IgD-negative memory B cell (primary cell): ENCODE data around the gene PCOLCE2. TPM values are rescaled to one million over a fixed set of nuclear protein-coding genes. Genes with fewer than 3 reads are reported as not detected.
"Not testable (repeated sequence)": the region's sequence is repeated elsewhere in the genome, so short reads cannot be mapped to it uniquely, and the experiment has no call there.

ENCODE experiments used
- H3K27ac Mint-ChIP-seq, 3 donors: one replicate each; pipeline ENCODE4 v1.8.0; 2020 to 2022; ENCODE audit warnings: mild to moderate bottlenecking in 3 of 3, mixed read lengths in 3 of 3, moderate library complexity in 1 of 3
- H3K27me3 Mint-ChIP-seq: one replicate; pipeline ENCODE4 v1.8.0; 2021; ENCODE audit warnings: mixed read lengths
- H3K36me3 Mint-ChIP-seq: one replicate; pipeline ENCODE4 v1.8.0; 2020; ENCODE audit warnings: mild to moderate bottlenecking, mixed read lengths
- H3K4me1 Mint-ChIP-seq, 3 donors: one replicate each; pipeline ENCODE4 v1.8.0; 2020 to 2022; ENCODE audit warnings: mixed read lengths in 3 of 3, mild to moderate bottlenecking in 1 of 3
- H3K4me3 Mint-ChIP-seq, 4 donors: one replicate each; pipeline ENCODE4 v1.8.0; 2020 to 2022; ENCODE audit warnings: mild to moderate bottlenecking in 4 of 4, mixed read lengths in 4 of 4, moderate library complexity in 3 of 4
- H3K9me3 Mint-ChIP-seq, 3 donors: one replicate each; pipeline ENCODE4 v1.8.0; 2020 to 2021; ENCODE audit warnings: mixed read lengths in 3 of 3, mild to moderate bottlenecking in 1 of 3
- polyA plus RNA-seq: library from polyadenylated mRNA; unstranded; fragments of 300-500 nt; fragmentation: Illumina TruSeq; gene quantifications from one replicate; pipeline ENCODE4 v1.2.3, GENCODE V29; 2021

The PCOLCE2 gene
- polyA plus RNA-seq, 1 donor from 2014 or later: not detected

DNA sequence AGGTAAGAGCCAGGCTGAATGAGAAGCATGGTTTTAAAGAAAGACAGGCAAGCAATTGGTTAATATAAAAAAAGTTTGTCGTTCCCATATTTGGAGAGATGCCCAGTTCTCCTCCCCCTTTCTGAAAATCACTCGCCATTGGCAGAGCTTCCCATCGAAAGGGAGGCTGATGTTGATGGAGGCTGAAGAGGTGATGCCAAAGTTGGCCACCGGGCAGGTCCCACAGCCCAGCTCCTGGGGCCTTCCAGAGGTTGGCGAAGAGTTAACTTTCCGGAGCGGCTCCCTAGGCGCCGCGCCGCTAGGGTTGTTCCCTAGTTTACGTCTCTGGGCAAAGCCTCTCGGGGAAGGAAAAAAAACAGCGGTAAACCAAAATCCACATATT, 793 bp downstream of the PCOLCE2 start:
- Mint-ChIP-seq H3K27me3 (peaks cover 31% of the 10 kb centered on the region), H3K27ac (no peak overlapping the region), H3K9me3 (no peaks in the 10 kb centered on the region), H3K4me1 (peaks cover 4 to 9% (median 4%) of the 10 kb centered on the region in 3 donors), H3K4me3 (peak overlapping the region; percentile 20 to 82 (median 68)), H3K36me3 (no peaks in the 10 kb centered on the region)

GRCh38 chr3:142886940-142887339, 1.9 kb downstream of the PCOLCE2 start:
- no peak overlapping the region for H3K27ac Mint-ChIP-seq
- H3K4me3 Mint-ChIP-seq: no peak overlapping the region
- H3K27me3 Mint-ChIP-seq: peaks cover 31% of the 10 kb centered on the region
- no peaks in the 10 kb centered on the region for H3K9me3 Mint-ChIP-seq
- peaks cover 4 to 9% (median 4%) of the 10 kb centered on the region in 3 donors for H3K4me1 Mint-ChIP-seq
- H3K36me3 Mint-ChIP-seq: no peaks in the 10 kb centered on the region

- Mint-ChIP-seq H3K9me3 (peaks cover 0 to 1% (median 0%) of the 10 kb centered on the region in 3 donors), H3K27ac (no peak overlapping the region), H3K27me3 (peaks cover 33% of the 10 kb centered on the region), H3K4me3 (no peak overlapping the region), H3K4me1 (peaks cover 4 to 9% (median 4%) of the 10 kb centered on the region in 3 donors), H3K36me3 (no peaks in the 10 kb centered on the region)
Measured at GRCh38 chr3:142886021-142886420, 2.9 kb downstream of the PCOLCE2 start.

DNA sequence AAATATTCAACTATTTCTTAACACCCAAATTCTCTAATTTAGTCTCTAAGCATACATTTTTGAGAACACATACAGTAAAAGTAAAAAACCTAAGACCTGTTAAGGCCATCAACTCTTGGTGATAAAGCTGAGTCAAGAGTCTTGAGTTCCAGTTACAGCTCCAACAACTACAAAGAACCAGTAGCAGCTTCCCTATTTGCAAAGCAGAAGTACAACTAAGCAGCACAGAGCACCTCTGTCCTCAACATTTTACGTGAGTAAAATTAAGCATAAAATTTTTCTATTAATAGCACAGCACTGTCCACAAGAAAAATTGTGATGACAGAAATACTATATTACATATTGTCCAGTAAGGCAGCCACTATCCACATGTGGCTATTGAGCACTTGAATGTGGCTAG, 4.4 kb downstream of the PCOLCE2 start:
- Mint-ChIP-seq H3K4me1 (peaks cover 2 to 8% (median 4%) of the 10 kb centered on the region in 3 donors), H3K27ac (no peak overlapping the region), H3K36me3 (no peaks in the 10 kb centered on the region), H3K27me3 (peaks cover 26% of the 10 kb centered on the region), H3K4me3 (no peak overlapping the region), H3K9me3 (peaks cover 0 to 2% (median 0%) of the 10 kb centered on the region in 3 donors)

DNA sequence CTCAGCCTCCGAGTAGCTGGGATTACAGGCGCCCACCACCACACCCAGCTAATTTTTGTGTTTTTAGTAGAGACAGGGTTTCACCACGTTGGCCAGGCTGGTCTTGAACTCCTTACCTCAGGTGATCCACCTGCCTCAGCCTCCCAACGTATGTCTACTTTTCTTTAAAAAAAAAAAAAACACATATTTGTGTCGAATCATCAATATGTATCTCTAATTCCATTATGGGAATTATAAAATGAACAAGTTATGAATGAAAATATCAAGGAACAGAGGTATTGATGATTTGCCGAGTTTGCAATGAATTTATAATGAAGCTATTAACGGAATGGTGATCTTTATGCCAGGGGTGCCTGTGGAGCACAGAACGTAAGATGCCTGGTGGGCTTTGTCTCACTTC, 5.3 kb downstream of the PCOLCE2 start:
- not testable (repeated sequence) for H3K4me1 Mint-ChIP-seq, H3K4me3 Mint-ChIP-seq, H3K9me3 Mint-ChIP-seq, H3K36me3 Mint-ChIP-seq, H3K27ac Mint-ChIP-seq
- H3K27me3 Mint-ChIP-seq: peaks cover 23% of the 10 kb centered on the region

GRCh38 chr3:142881445-142882224, 7.2 kb downstream of the PCOLCE2 start:
- Mint-ChIP-seq H3K27me3 (peaks cover 9% of the 10 kb centered on the region), H3K27ac (no peak overlapping the region), H3K9me3 (peaks cover 0 to 2% (median 0%) of the 10 kb centered on the region in 3 donors), H3K4me3 (no peak overlapping the region), H3K36me3 (no peaks in the 10 kb centered on the region), H3K4me1 (peaks cover 0 to 1% (median 0%) of the 10 kb centered on the region in 3 donors)

- Mint-ChIP-seq H3K27me3 (peaks cover 3% of the 10 kb centered on the region), H3K36me3 (no peaks in the 10 kb centered on the region), H3K4me1 (no peaks in the 10 kb centered on the region), H3K4me3 (no peak overlapping the region), H3K9me3 (peaks cover 0 to 2% (median 2%) of the 10 kb centered on the region in 3 donors), H3K27ac (no peak overlapping the region)
Measured at GRCh38 chr3:142878649-142879300, 10.1 kb downstream of the PCOLCE2 start.

GRCh38 chr3:142876417-142876816, 12.5 kb downstream of the PCOLCE2 start:
- Mint-ChIP-seq H3K4me1 (no peaks in the 10 kb centered on the region), H3K9me3 (peaks cover 0 to 2% (median 2%) of the 10 kb centered on the region in 3 donors), H3K36me3 (peaks cover 2% of the 10 kb centered on the region), H3K27ac (no peak overlapping the region), H3K27me3 (no peaks in the 10 kb centered on the region), H3K4me3 (no peak overlapping the region)

- peaks cover 3% of the 10 kb centered on the region for H3K27me3 Mint-ChIP-seq
- H3K9me3 Mint-ChIP-seq: peaks cover 0 to 2% (median 0%) of the 10 kb centered on the region in 3 donors
- no peaks in the 10 kb centered on the region for H3K4me1 Mint-ChIP-seq
- H3K27ac Mint-ChIP-seq: peak overlapping the region in 1 of 3 donors; percentile 63
- no peak overlapping the region for H3K4me3 Mint-ChIP-seq
- peaks cover 2% of the 10 kb centered on the region for H3K36me3 Mint-ChIP-seq
Measured at GRCh38 chr3:142875583-142876207, 13.2 kb downstream of the PCOLCE2 start.

DNA sequence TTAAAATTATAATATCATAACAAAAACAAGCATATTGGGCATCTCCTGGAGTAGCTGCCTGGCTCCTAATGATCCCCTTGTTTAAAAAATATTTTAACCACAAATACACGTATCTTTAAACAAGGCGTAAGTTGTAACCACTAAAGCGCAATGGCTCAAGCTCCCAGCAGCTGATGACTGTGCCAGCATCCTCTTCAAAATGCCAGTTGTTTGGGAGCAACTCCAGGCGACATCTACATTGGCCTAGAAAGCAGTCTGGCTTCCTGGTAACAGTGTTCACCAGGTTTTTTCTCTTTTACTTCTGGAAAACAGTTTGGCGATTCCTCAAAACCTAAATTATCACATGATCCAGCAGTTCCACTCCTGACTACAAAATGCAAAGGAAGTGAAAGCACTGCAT, 13.8 kb downstream of the PCOLCE2 start:
- H3K4me3 Mint-ChIP-seq: no peak overlapping the region
- H3K9me3 Mint-ChIP-seq: peaks cover 0 to 2% (median 0%) of the 10 kb centered on the region in 3 donors
- H3K4me1 Mint-ChIP-seq: no peaks in the 10 kb centered on the region
- H3K27ac Mint-ChIP-seq: peak overlapping the region in 1 of 3 donors; percentile 63
- H3K27me3 Mint-ChIP-seq: peaks cover 3% of the 10 kb centered on the region
- H3K36me3 Mint-ChIP-seq: peaks cover 2% of the 10 kb centered on the region

GRCh38 chr3:142868382-142868781, 20.5 kb downstream of the PCOLCE2 start:
- not testable (repeated sequence) for H3K27ac Mint-ChIP-seq, H3K27me3 Mint-ChIP-seq, H3K4me1 Mint-ChIP-seq, H3K36me3 Mint-ChIP-seq, H3K9me3 Mint-ChIP-seq
- peak overlapping the region in 1 of 4 donors; percentile 31 for H3K4me3 Mint-ChIP-seq

DNA sequence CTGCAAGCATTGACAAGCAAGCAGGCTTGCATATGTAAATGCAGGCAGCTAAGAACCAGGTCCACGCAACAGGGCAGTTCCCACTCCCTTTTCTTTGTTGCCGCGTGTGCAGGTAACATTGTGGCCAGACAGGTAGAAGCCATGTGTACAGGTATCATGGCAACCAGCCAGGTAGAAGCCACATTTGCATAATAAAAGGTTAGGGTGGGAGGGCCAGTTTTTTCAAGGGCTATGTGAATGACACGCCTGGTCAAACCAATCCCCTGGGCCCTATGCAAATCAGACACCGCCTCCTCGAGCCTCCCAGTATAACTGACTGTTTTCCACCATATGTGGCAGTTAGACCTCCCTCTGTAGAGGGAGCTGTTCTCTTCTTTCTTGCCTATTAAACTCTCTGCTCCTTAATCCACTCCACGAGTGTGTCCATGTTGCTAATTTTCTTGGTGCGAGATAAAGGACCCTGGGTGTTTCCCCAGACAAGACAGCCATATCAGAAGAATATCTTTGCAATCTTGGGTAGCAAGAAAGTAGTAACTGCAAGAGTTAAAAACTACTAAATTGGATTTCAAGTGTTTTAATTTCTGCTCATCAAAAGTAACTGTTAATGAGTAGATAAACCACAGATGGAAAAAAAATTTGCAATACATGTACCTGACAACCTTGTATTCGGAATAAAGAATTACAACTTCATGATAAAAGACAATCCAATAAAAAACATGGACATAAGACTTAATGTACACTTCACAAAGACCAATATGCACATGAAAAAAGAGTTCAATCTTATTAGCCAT, 21.8 kb downstream of the PCOLCE2 start:
- Mint-ChIP-seq H3K4me1 (peaks cover 0 to 1% (median 0%) of the 10 kb centered on the region in 3 donors), H3K27ac (no peak overlapping the region), H3K27me3 (peaks cover 11% of the 10 kb centered on the region), H3K36me3 (no peaks in the 10 kb centered on the region), H3K9me3 (no peaks in the 10 kb centered on the region), H3K4me3 (no peak overlapping the region)

GRCh38 chr3:142863930-142864920, 24.7 kb downstream of the PCOLCE2 start:
- no peak overlapping the region for H3K4me3 Mint-ChIP-seq

More at GRCh38 chr3:142863930-142864920, 24.7 kb downstream of the PCOLCE2 start:
- peak overlapping the region in 1 of 3 donors; percentile 2 for H3K27ac Mint-ChIP-seq
- no peaks in the 10 kb centered on the region for H3K9me3 Mint-ChIP-seq
- no peaks in the 10 kb centered on the region for H3K36me3 Mint-ChIP-seq
- peaks cover 10% of the 10 kb centered on the region for H3K27me3 Mint-ChIP-seq
- peaks cover 0 to 1% (median 0%) of the 10 kb centered on the region in 3 donors for H3K4me1 Mint-ChIP-seq
